ENCODE data around the gene F9. TPM values are rescaled to one million over a fixed set of nuclear protein-coding genes. Genes with fewer than 3 reads are reported as not detected.

The F9 gene
- total and polyA plus RNA-seq, 8 donors, result 0.22 TPM; not detected in 7

DNA sequence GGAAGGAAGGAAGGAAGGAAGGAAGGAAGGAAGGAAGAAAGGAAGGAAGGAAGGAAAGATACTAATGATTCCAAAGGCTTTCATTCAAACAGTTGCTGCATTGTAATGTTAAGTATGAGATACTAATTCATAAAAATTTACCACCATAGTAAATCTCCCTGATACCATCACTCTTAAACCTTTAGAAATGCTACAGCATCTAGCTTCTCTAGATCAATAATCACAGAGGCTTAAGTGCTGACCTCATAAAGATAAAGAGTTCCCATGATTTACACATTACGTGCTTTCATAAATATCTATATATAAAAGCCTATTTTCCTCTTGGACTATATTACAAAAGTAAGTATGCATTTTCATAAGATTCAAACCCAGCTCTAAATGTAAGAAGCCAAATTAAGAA lies 36.4 kb downstream of the F9 start:
- TF ChIP-seq, protein P1, sequence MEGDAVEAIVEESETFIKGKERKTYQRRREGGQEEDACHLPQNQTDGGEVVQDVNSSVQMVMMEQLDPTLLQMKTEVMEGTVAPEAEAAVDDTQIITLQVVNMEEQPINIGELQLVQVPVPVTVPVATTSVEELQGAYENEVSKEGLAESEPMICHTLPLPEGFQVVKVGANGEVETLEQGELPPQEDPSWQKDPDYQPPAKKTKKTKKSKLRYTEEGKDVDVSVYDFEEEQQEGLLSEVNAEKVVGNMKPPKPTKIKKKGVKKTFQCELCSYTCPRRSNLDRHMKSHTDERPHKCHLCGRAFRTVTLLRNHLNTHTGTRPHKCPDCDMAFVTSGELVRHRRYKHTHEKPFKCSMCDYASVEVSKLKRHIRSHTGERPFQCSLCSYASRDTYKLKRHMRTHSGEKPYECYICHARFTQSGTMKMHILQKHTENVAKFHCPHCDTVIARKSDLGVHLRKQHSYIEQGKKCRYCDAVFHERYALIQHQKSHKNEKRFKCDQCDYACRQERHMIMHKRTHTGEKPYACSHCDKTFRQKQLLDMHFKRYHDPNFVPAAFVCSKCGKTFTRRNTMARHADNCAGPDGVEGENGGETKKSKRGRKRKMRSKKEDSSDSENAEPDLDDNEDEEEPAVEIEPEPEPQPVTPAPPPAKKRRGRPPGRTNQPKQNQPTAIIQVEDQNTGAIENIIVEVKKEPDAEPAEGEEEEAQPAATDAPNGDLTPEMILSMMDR (IDR thresholded peaks at IDR 0.05), result no peak
- Histone ChIP-seq H3K27me3 (peaks cover 0 to 9% (median 0%) of the 10 kb centered on the region in 4 donors), H3K27ac (no peak overlapping the region), H3K36me3 (no peaks in the 10 kb centered on the region), H3K9me3 (no peaks in the 10 kb centered on the region), H3K4me1 (no peaks in the 10 kb centered on the region), H3K4me3 (no peak overlapping the region)
- DNase-seq (no peak), ATAC-seq (no peak), FAIRE-seq (no peak)
- 53 to 70% methylated on average over 1 of the region's 1 CpG for WGBS, 2 donors
- intact Hi-C loops (cut with DNase I), result loop anchor here in 1 of 3 donors (10.0 kb wide), 1 partner anchor 792 kb away; no protein-coding TSS in a partner anchor

- Histone ChIP-seq H3K4me1 (no peaks in the 10 kb centered on the region), H3K9me3 (no peaks in the 10 kb centered on the region), H3K36me3 (no peaks in the 10 kb centered on the region), H3K27ac (no peak overlapping the region), H3K4me3 (no peak overlapping the region), H3K27me3 (peaks cover 0 to 28% (median 5%) of the 10 kb centered on the region in 4 donors)
- ATAC-seq, result no peak
- intact Hi-C loops (cut with DNase I), result no loop called here
- 16 to 18% methylated on average over 4 of the region's 4 CpGs for WGBS, 2 donors
- no peak for FAIRE-seq
- TF ChIP-seq, protein P1 (IDR thresholded peaks at IDR 0.05), result no peak
- DNase-seq, result no peak
Measured at GRCh38 chrX:139581068-139581467, 50.5 kb downstream of the F9 start.

DNA sequence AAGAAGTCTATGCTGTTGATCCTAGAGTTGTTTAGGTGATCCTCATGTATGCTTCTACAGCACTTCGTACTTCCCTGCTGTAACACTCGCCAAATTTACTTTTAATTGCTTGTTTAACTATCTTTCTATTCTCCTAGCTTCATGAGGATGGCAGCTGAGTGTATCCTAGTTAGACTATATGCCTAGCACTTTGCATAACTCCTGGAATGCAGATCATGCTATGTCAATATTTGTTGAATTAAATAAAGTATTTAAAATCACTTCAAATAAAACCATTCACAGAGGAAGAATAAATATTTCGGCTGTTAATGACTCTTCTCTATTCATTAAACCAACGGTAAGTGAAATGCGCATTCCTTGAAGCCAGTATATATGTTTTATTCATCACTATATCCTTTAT lies 55.1 kb downstream of the F9 start:
- intact Hi-C loops (cut with DNase I), result no loop called here
- no peaks in the 10 kb centered on the region for H3K36me3 ChIP-seq
- H3K4me1 ChIP-seq, result no peaks in the 10 kb centered on the region
- TF ChIP-seq, protein P1 (IDR thresholded peaks at IDR 0.05), result no peak
- 49 to 56% methylated on average over 5 of the region's 5 CpGs for WGBS, 2 donors
- H3K27ac ChIP-seq, result no peak overlapping the region
- FAIRE-seq, result no peak
- no peak for DNase-seq
- no peak for ATAC-seq
- H3K9me3 ChIP-seq, result no peaks in the 10 kb centered on the region
- H3K27me3 ChIP-seq, result peaks cover 0 to 9% (median 3%) of the 10 kb centered on the region in 4 donors
- H3K4me3 ChIP-seq, result no peak overlapping the region

DNA sequence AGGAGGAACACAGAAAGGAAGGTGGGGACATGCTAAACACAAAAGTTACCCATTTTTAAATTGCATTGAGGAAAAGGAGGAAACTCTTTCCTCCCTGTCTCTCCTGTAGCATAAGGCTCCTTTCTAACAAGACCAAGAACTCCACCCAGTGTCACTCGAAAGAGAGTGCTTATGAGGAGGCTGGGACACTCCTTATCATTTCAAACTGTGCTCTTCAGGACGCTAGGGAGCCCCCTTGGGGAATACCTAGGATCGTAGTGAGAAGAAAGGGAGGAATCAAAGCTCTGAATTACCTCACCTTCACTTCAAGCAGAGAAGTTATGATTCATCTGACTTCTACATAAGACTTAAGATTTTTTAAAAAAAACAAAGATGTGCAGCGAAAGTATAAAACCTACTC lies 65.5 kb downstream of the F9 start:
- no peaks in the 10 kb centered on the region for H3K27me3 ChIP-seq
- ATAC-seq (no peak), DNase-seq (no peak), FAIRE-seq (no peak)
- TF ChIP-seq, protein P1 (IDR thresholded peaks at IDR 0.05), result no peak
- no peaks in the 10 kb centered on the region for H3K4me1 ChIP-seq
- no peaks in the 10 kb centered on the region for H3K9me3 ChIP-seq
- WGBS, 2 donors, result 26 to 38% methylated on average over 4 of the region's 4 CpGs
- intact Hi-C loops (cut with DNase I), result no loop called here
- no peak overlapping the region for H3K27ac ChIP-seq
- no peak overlapping the region for H3K4me3 ChIP-seq
- H3K36me3 ChIP-seq, result no peaks in the 10 kb centered on the region

GRCh38 chrX:139600105-139600504 lies 69.6 kb downstream of the F9 start:
- no peak overlapping the region for H3K4me3 ChIP-seq
- H3K27ac ChIP-seq, result no peak overlapping the region
- FAIRE-seq (no peak), ATAC-seq (no peak), DNase-seq (no peak)
- intact Hi-C loops (cut with DNase I), result no loop called here
- H3K4me1 ChIP-seq, result no peaks in the 10 kb centered on the region
- TF ChIP-seq, protein P1 (IDR thresholded peaks at IDR 0.05), result no peak
- H3K36me3 ChIP-seq, result no peaks in the 10 kb centered on the region
- H3K9me3 ChIP-seq, result no peaks in the 10 kb centered on the region
- no peaks in the 10 kb centered on the region for H3K27me3 ChIP-seq
- WGBS, 2 donors, result 26 to 62% methylated on average over 1 of the region's 1 CpG

Other genes starting within 250 kb of the F9 start
- gene MCF2, start 177.4 kb downstream of the F9 start, total RNA-seq, result under 1 TPM; 0.05 to 0.20 (median 0.08) TPM
- under 1 TPM; 0.08 to 0.16 TPM for gene MCF2, start 177.4 kb downstream of the F9 start, polyA plus RNA-seq